ENCODE results near the gene NXPE3. TPM values are rescaled to one million over a fixed set of nuclear protein-coding genes. Genes with fewer than 3 reads are reported as not detected.
"Not testable (repeated sequence)": the region's sequence is repeated elsewhere in the genome, so short reads cannot be mapped to it uniquely, and the experiment has no call there.

NXPE3 gene
- total RNA-seq, 1 donor from 2014 or later = 47.9 TPM

DNA sequence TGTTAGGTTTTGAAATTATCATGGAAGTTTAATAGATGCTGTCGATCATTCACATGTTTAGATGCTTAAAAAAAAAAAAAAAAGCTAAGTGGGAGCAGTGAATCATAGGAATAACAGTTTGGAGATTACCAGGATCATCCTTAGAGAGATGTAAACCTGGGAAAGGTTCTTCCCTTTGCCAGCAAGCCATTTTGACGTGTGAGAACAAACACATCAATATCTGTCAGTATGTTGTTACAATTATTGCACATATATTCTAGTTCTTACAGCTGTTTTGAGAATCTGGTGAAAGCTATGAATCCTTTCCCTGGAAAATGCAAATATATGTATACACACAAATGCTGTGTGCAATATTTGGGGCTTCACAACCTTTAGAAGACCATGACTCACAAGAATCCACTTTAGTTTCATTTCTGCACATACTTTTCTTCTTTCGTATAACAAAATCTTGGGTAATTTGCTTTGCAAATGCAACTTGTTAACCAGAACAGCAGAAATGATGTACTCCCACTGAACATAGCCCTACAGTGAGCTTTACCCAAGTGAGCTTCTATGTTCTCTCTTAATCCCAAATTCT is 82.3 kb downstream of the NXPE3 start:
- peaks cover 62% of the 10 kb centered on the region for H3K36me3 ChIP-seq
- no peak for DNase-seq
- no peak overlapping the region for H3K4me3 ChIP-seq
- no peaks in the 10 kb centered on the region for H3K9me3 ChIP-seq (replicated peaks)
- intact Hi-C loops (cut with micrococcal nuclease) = no loop called here
- no peaks in the 10 kb centered on the region for H3K27me3 ChIP-seq (ENCODE audit: low read depth)
- peaks cover 17% of the 10 kb centered on the region for H3K4me1 ChIP-seq
- TF ChIP-seq, protein P1, sequence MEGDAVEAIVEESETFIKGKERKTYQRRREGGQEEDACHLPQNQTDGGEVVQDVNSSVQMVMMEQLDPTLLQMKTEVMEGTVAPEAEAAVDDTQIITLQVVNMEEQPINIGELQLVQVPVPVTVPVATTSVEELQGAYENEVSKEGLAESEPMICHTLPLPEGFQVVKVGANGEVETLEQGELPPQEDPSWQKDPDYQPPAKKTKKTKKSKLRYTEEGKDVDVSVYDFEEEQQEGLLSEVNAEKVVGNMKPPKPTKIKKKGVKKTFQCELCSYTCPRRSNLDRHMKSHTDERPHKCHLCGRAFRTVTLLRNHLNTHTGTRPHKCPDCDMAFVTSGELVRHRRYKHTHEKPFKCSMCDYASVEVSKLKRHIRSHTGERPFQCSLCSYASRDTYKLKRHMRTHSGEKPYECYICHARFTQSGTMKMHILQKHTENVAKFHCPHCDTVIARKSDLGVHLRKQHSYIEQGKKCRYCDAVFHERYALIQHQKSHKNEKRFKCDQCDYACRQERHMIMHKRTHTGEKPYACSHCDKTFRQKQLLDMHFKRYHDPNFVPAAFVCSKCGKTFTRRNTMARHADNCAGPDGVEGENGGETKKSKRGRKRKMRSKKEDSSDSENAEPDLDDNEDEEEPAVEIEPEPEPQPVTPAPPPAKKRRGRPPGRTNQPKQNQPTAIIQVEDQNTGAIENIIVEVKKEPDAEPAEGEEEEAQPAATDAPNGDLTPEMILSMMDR (IDR thresholded peaks at IDR 0.05; ENCODE audit: borderline replicate concordance) = no peak
- no peak overlapping the region for H3K27ac ChIP-seq (replicated peaks)

DNA sequence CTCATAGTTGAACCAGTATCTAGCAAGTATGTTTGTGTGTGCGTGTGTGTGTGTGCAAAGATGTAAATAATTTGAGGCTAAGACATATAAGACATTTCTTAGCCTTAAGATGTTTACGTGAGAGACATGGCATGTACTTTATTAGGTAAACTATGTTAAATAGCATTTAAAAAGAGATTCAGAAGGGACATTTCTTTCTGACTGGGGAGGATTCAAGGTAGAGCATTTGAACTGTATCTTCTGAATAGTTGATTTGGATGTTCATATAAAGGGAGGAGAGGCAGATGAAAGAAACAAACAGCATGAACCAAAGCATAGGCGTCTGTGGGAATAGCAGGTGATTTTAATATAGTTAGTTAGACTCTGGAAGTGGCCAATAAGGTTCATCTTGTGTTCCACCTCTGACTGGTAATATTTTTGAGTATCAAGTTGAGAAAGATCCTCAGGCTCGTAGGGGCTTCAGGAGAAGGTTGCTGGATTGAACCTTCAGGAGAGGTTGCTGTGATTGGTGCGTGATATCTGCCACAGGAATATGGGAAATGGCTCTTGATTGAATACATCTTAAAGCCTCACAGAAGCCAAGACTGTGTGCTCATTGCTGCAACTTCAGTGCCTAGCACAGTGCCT is 82.9 kb downstream of the NXPE3 start:
- intact Hi-C loops (cut with micrococcal nuclease) = no loop called here
- H3K27ac ChIP-seq (replicated peaks) = no peak overlapping the region
- H3K4me1 ChIP-seq = peaks cover 11% of the 10 kb centered on the region
- H3K36me3 ChIP-seq = peaks cover 56% of the 10 kb centered on the region
- no peaks in the 10 kb centered on the region for H3K27me3 ChIP-seq (ENCODE audit: low read depth)
- TF ChIP-seq, protein P1 (IDR thresholded peaks at IDR 0.05; ENCODE audit: borderline replicate concordance) = no peak
- no peaks in the 10 kb centered on the region for H3K9me3 ChIP-seq (replicated peaks)
- DNase-seq = no peak
- no peak overlapping the region for H3K4me3 ChIP-seq

DNA sequence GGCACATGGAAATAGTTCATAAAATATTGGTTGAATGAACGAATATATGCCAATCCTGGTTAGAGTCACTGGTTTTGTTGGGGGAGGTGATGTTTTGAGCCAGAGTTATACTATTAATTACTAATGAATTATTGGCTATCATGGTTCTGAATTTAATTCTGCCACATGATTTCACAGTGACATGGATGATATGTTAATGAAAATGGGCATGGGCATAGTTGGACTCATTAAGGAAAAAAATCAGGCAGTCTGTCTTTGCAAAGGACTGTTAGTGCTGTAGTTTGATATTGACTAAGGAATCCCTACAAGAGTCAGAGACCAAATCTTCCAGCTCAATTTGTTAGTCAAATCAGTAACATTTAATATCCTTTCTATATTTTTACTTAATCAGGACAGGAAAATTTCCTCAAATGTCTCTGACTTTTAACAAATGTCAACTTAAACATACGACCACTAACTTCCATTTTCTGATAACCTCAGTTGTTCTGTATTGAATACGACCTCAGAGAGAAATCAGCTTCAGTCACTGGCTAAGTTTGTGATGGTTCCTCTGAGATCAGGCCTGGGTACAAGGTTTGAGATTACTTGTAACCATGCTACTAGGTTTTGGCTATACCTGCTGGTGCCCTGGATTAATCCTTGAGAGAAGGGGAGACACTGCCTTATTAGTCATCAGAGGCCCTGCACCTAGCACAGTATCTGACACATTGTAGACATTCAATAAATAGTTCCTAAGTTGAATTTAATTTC is 83.6 kb downstream of the NXPE3 start:
- no peak overlapping the region for H3K4me3 ChIP-seq
- H3K4me1 ChIP-seq = peaks cover 7% of the 10 kb centered on the region
- H3K27ac ChIP-seq (replicated peaks) = no peak overlapping the region
- no peaks in the 10 kb centered on the region for H3K27me3 ChIP-seq (ENCODE audit: low read depth)
- DNase-seq = no peak
- H3K9me3 ChIP-seq (replicated peaks) = no peaks in the 10 kb centered on the region
- peaks cover 49% of the 10 kb centered on the region for H3K36me3 ChIP-seq
- TF ChIP-seq, protein P1 (IDR thresholded peaks at IDR 0.05; ENCODE audit: borderline replicate concordance) = no peak
- intact Hi-C loops (cut with micrococcal nuclease) = no loop called here

DNA sequence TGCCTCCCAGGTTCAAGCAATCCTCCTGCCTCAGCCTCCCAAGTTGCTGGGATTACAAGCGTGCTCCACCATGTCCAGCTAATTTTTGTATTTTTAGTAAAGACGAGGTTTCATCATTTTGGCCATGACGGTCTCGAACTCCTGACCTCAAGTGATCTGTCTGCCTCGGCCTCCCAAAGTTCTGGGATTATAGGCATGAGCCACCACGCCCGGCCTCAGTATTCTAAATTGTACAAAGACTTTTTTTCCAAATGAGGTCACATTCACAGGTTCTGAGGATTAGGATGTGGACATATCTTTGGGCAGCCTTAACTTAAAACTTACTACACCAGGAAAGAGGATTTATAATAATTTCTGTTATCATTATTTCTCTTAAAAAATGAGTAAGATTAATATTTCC is 85.9 kb downstream of the NXPE3 start:
- intact Hi-C loops (cut with micrococcal nuclease) = not testable (repeated sequence)
- H3K36me3 ChIP-seq = peaks cover 26% of the 10 kb centered on the region

DNA sequence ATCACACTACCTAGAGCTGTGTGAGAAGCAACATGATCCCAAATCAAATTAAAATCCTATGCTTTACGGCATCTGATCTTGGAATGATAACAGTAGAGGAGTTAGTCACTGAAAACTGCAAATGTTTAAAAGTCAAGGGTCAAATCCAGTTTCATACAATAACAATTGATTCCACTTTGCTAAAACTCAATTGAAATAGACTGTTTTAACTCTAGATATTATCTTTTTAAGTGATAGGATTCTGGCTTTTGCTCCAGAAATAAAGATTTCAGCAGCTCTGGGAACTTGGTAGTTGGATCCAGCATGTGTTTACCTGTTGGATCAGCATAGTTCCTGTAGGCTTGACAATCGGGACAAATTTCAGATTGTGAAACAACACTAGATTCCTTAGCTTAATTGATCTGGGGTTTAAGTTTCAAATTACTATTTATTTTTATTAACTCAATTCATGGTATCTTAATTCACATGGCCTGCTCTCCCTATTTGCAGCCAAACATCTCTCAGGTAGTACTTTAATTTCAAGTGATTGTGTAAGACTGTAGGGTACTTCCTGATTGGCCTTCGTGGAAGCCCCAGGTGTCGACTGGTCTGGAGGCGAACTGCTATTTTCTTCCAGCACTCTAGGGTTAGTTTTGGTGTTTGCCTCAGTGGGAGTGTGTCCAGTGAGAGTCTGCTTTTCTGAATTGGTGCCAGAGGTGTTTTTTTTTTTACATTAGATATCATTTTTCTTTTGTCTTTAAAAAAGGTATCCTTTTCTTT is 86.9 kb downstream of the NXPE3 start:
- Histone ChIP-seq H3K27me3 (ENCODE audit: low read depth) (no peaks in the 10 kb centered on the region), H3K9me3 (replicated peaks) (no peaks in the 10 kb centered on the region), H3K4me3 (no peak overlapping the region), H3K36me3 (peaks cover 16% of the 10 kb centered on the region), H3K27ac (replicated peaks) (no peak overlapping the region), H3K4me1 (peaks cover 22% of the 10 kb centered on the region)
- TF ChIP-seq, protein P1 (IDR thresholded peaks at IDR 0.05; ENCODE audit: borderline replicate concordance) = no peak
- no peak for DNase-seq
- intact Hi-C loops (cut with micrococcal nuclease) = no loop called here

More for the DNA sequence above, 85.9 kb downstream of the NXPE3 start:
- not testable (repeated sequence) for H3K27me3 ChIP-seq (ENCODE audit: low read depth); H3K27ac ChIP-seq (replicated peaks); H3K4me3 ChIP-seq; DNase-seq; H3K9me3 ChIP-seq (replicated peaks)
- peaks cover 22% of the 10 kb centered on the region for H3K4me1 ChIP-seq

Measured in left ventricle myocardium inferior (tissue), 1 donor.